HG03457 (cell line): Measurements from ENCODE around the gene BCAS3.

Experiments
- ATAC-seq: cut with Tn5 transposase; IDR thresholded peaks from one replicate; pipeline ENCODE4 v1.9.1; 2021; ENCODE audit warnings: moderate number of reproducible peaks; ENCODE audit not compliant: unreplicated experiment

Gene BCAS3

DNA sequence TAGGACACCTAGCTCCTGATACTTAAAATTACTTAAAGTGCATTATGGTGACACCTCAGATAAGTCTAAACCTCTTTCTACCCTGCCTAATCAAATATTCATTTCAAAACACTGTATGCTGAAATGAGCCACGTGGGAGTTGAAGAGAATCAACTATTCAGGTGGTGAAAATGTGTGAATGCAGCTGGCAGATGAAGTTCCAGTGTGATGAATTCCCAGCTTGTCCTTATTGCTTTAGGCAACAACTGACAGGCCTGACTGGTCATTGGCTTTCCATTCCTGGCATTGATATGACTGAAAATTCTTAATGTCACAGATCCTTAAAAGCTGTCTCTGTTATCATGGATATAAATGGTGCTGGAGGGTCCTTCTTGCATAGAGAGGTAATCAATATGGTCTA is 420.1 kb downstream of the BCAS3 start:
- no peak for ATAC-seq

GRCh38 chr17:61106354-61106753 is 428.7 kb downstream of the BCAS3 start:
- ATAC-seq, result no peak

GRCh38 chr17:61116577-61116976 is 438.9 kb downstream of the BCAS3 start:
- ATAC-seq, result no peak

DNA sequence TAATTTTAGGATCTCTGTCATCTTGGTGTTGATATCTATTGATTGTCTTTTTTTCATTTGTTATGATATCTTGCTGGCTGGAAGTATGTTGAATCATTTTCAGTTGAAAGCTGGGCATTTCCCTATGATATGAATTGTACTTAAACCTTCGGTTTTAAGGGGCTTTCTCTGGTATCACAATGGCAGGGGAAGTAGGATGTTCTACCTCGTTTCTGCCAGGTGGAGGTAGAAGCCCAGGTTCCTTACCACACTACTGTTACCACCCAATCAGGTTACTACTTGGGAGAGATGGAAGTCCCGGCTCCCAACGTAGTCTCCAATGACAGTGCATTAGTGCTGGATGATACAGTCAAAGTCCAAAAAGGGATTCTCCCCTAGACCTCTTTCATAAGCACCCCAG is 440.3 kb downstream of the BCAS3 start:
- no peak for ATAC-seq

- ATAC-seq, result no peak
These were observed 441.2 kb downstream of the BCAS3 start for GRCh38 chr17:61118871-61119270.

- ATAC-seq, result no peak
These were observed 444.8 kb downstream of the BCAS3 start for GRCh38 chr17:61122326-61122913.

- ATAC-seq, result no peak
These were observed 446.9 kb downstream of the BCAS3 start for GRCh38 chr17:61124562-61124961.

GRCh38 chr17:61126473-61127249 is 449.0 kb downstream of the BCAS3 start:
- no peak for ATAC-seq

- ATAC-seq, result no peak
These were observed 450.3 kb downstream of the BCAS3 start for GRCh38 chr17:61127960-61128359.

DNA sequence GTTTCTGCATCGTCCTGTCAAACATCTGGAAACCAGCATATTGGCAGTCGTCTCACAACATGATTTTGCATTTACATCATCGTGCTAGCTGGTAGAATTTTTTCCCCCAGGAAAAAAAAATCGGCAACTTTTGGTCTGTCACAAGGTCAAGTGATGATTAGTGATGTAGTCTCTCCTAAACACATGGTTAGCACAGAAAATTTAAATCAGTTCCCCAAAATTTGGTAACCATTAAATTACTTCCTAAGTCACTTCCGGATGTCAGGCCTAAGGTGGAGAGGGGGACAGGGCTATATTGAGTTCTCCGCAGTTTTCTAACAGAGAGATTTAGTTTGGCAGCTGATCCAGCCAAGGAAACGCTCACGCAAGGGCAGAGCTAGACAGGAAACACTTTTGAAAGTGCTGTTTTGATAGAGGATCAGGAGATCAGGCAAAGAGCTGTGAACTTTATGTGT is 451.0 kb downstream of the BCAS3 start:
- no peak for ATAC-seq

- no peak for ATAC-seq
These were observed 451.9 kb downstream of the BCAS3 start for GRCh38 chr17:61129267-61130254.

- ATAC-seq, result no peak
These were observed 452.7 kb downstream of the BCAS3 start for GRCh38 chr17:61130330-61130729.

GRCh38 chr17:61131585-61131984 is 453.9 kb downstream of the BCAS3 start:
- ATAC-seq, result no peak

- no peak for ATAC-seq
These were observed 454.9 kb downstream of the BCAS3 start for GRCh38 chr17:61132524-61132923.

GRCh38 chr17:61133853-61134252 is 456.2 kb downstream of the BCAS3 start:
- ATAC-seq, result no peak

DNA sequence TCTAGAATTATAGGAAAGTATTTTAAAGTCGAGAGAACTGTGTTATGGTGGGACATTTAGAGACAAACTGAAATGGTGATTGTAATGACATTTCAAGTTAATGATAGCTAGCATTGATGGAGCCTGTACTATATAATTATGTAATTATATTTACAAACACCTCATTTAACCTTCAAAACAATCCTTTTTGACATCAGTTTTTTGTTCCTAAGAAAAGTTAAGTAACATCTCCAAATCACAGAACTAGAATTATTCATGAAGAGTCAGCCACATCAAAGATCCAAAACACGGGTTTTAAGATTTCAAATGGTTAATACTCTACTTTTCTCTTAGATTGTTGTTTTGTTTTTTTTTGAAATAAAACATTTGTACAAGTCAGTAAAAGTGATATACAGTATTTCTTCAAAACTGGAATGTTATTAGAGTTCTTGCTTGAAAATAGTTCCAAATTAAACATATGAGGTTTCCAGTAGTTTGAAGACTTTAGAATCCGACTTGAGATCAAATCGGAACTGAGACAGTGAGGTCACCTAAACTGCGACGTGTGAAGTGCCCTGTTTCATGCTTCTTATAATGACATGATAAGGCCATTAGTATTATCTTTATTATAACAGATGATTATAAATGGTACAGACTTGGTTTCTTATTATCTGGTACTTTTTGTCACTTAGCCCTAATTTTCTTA is 457.0 kb downstream of the BCAS3 start:
- no peak for ATAC-seq

GRCh38 chr17:61135782-61136181 is 458.1 kb downstream of the BCAS3 start:
- no peak for ATAC-seq

GRCh38 chr17:61136296-61136695 is 458.6 kb downstream of the BCAS3 start:
- ATAC-seq, result no peak

- ATAC-seq, result peak; percentile 63
These were observed 461.6 kb downstream of the BCAS3 start for GRCh38 chr17:61139219-61139618.

GRCh38 chr17:61140081-61140786 is 462.6 kb downstream of the BCAS3 start:
- ATAC-seq, result no peak
